K562 (cell line): Measurements from ENCODE around the gene FHIT. TPM values are rescaled to one million over a fixed set of nuclear protein-coding genes. Genes with fewer than 3 reads are reported as not detected.

Experiments used
- ATAC-seq: fragments of 200-7000 bp; cut with Tn5 transposase; 3 replicates; pipeline ENCODE4 v1.9.1; 2020; ENCODE audit warnings: moderate library complexity
- BruUV-seq: library from RNA; stranded (reverse); fragments of 400-500 nt; replicated peaks from 2 replicates; lab custom pipeline; 2021; lab: Mats Ljungman, UMichigan
- CTCF ChIA-PET: fragments of 300-600 bp; formaldehyde crosslinking; extraction: SDS; loops from one replicate; lab custom pipeline; 2021; ENCODE audit warnings: low intra/inter-chr PET ratio; lab: Yijun Ruan, JAX
- POLR2A ChIA-PET: fragments of 300-600, 350-650 bp; sonication (Branson Sonifier 250); formaldehyde crosslinking; extraction: SDS; loops from one replicate; lab custom pipeline; 2021; ENCODE audit warnings: antibody characterized with exemption, inconsistent platforms; lab: Yijun Ruan, JAX
- DNase-seq, 4 experiments: peaks; one replicate each; pipeline versions ENCODE4 v3.0.0 to v3.0.0-alpha.2; 2011 to 2018; ENCODE audit warnings: low spot score in 3 of 4, mixed read lengths in 3 of 4; ENCODE audit errors: extremely low read depth in 1 of 4
- FAIRE-seq: peaks from 2 replicates; lab custom pipeline; 2011; peaks lifted over from hg19 to GRCh38; lab: Jason Lieb, UNC
- H2AFZ ChIP-seq: 2 replicates; pipeline ENCODE4 v1.6.0; 2011; ENCODE audit warnings: low read depth, low read length, control low read depth, inconsistent platforms
- H3K27ac ChIP-seq: fragments of 200-600 bp; 3 replicates; pipeline ENCODE4 v1.8.0; 2011; ENCODE audit warnings: low read depth, mild to moderate bottlenecking, control low read depth, inconsistent platforms, low read length, moderate library complexity, mixed read lengths; ENCODE audit errors: extremely low read depth
- H3K27me3 ChIP-seq, 2 experiments: fragments of 300-600 bp in 1 of 2; 2 replicates in 1 of 2; 3 replicates in 1 of 2; pipeline versions ENCODE4 v1.6.0 to v1.8.0; 2011; ENCODE audit warnings: inconsistent platforms in 2 of 2, low read length in 2 of 2, mild to moderate bottlenecking in 1 of 2, mixed read lengths in 1 of 2, moderate library complexity in 1 of 2; ENCODE audit not compliant: control insufficient read depth in 2 of 2, insufficient read depth in 2 of 2
- H3K36me3 ChIP-seq: fragments of 300-600 bp; 3 replicates; pipeline ENCODE4 v1.8.0; 2011; ENCODE audit warnings: mild to moderate bottlenecking, low read length, inconsistent platforms; ENCODE audit not compliant: control insufficient read depth, insufficient read depth
- H3K4me1 ChIP-seq, 2 experiments: fragments of 200-600 bp in 1 of 2; replicated peaks in 1 of 2; 2 replicates in 1 of 2; 3 replicates in 1 of 2; pipeline versions ENCODE4 v1.5.1 to v1.8.0; 2011; ENCODE audit warnings: inconsistent platforms in 2 of 2, low read length in 2 of 2, mild to moderate bottlenecking in 1 of 2, mixed read lengths in 1 of 2, moderate library complexity in 1 of 2; ENCODE audit not compliant: control insufficient read depth in 2 of 2, insufficient read depth in 2 of 2
- H3K4me2 ChIP-seq: 2 replicates; pipeline ENCODE4 v1.6.1; 2011; ENCODE audit warnings: low read length, control low read depth, inconsistent platforms, mixed read lengths; ENCODE audit not compliant: insufficient read depth
- H3K4me3 ChIP-seq: fragments of 200-600 bp; sonication (generic), shearing (Covaris generic); 2 replicates; pipeline ENCODE4 v1.5.1; 2016; ENCODE audit warnings: control low read depth, inconsistent platforms
- H3K79me2 ChIP-seq: fragments of 200-600 bp; 3 replicates; pipeline ENCODE4 v1.8.0; 2011; ENCODE audit warnings: low read length, inconsistent platforms; ENCODE audit not compliant: control insufficient read depth, insufficient read depth
- H3K9ac ChIP-seq, 2 experiments: 2 replicates each; pipeline versions ENCODE4 v1.6.0 to v1.6.1; 2011; ENCODE audit warnings: low read depth in 2 of 2, low read length in 2 of 2, control low read depth in 1 of 2, inconsistent platforms in 1 of 2, mild to moderate bottlenecking in 1 of 2, mixed read lengths in 1 of 2; ENCODE audit not compliant: insufficient read depth in 1 of 2
- H3K9me1 ChIP-seq: one replicate; pipeline ENCODE4 v1.6.0; 2011; ENCODE audit warnings: inconsistent platforms, mild to moderate bottlenecking, low read length, moderate library complexity; ENCODE audit not compliant: control insufficient read depth, insufficient read depth
- H3K9me3 ChIP-seq: replicated peaks from 2 replicates; pipeline ENCODE4 v1.5.1; 2011; ENCODE audit warnings: low read depth, low read length, inconsistent platforms; ENCODE audit not compliant: control insufficient read depth, insufficient read depth
- H4K20me1 ChIP-seq: replicated peaks from 2 replicates; pipeline ENCODE4 v1.6.1; 2011; ENCODE audit warnings: low read length, inconsistent platforms, mixed read lengths; ENCODE audit not compliant: control insufficient read depth, insufficient read depth
- AFF1 ChIP-seq, 2 experiments: fragments of 450-650 bp; IDR thresholded peaks; 2 replicates each; pipeline ENCODE4 v1.6.1; 2018; ENCODE audit warnings: mild to moderate bottlenecking in 2 of 2, low read depth in 1 of 2; ENCODE audit not compliant: partially characterized antibody in 2 of 2
- ELK3 ChIP-seq: fragments of 450-650 bp; formaldehyde crosslinking; IDR thresholded peaks from 2 replicates; pipeline ENCODE4 v1.4.0; 2020; ENCODE audit warnings: mild to moderate bottlenecking
- IRF9 ChIP-seq: fragments of 450-650 bp; IDR thresholded peaks from 2 replicates; pipeline ENCODE4 v1.6.1; 2016; ENCODE audit warnings: missing biosample characterization, missing genetic modification characterization
- MTA1 ChIP-seq: fragments of 450-650 bp; IDR thresholded peaks from 2 replicates; pipeline ENCODE4 v1.6.1; 2017; ENCODE audit warnings: borderline replicate concordance
- NFIC ChIP-seq: fragments of 450-650 bp; IDR thresholded peaks from 2 replicates; pipeline ENCODE4 v1.6.1; 2017; ENCODE audit warnings: mild to moderate bottlenecking, inconsistent platforms
- RAD21 ChIP-seq, 2 experiments: fragments of 250-450 bp in 1 of 2; fragments of 450-650 bp in 1 of 2; sonication (Bioruptor Pico) in 1 of 2; formaldehyde crosslinking in 1 of 2; IDR thresholded peaks in 1 of 2; conservative IDR thresholded peaks in 1 of 2; 2 replicates each; pipeline versions ENCODE4 v1.4.0 to v1.8.0; 2020 to 2022; ENCODE audit warnings: mild to moderate bottlenecking in 2 of 2, moderate library complexity in 1 of 2
- WGBS: fragments of 100-300 bp; shearing (Covaris generic); methylation state at CpG from one replicate; pipeline ENCODE4 v1.1.6; 2016; ENCODE audit warnings: low coverage, mixed read lengths; ENCODE audit not compliant: insufficient coverage; ENCODE audit errors: missing lambda C conversion rate; 5-methylcytosine and 5-hydroxymethylcytosine counted together
- in situ Hi-C: fragments of 300-500 bp; cut with MboI; formaldehyde crosslinking; loops from 4 replicates; pipeline ENCODE4 v1.15.0; 2018; ENCODE audit warnings: inconsistent platforms, mixed read lengths
- intact Hi-C: fragments of 100-400 bp; cut with micrococcal nuclease; formaldehyde crosslinking; loops from 2 replicates; pipeline ENCODE4 v1.14.2; 2022
- polyA plus RNA-seq, 8 experiments: library from polyadenylated mRNA; depleted of rRNA in 4 of 8; stranded (reverse) in 5 of 8; unstranded in 3 of 8; fragments of >200 nt; fragmentation: Nextera tagmentation in 2 of 8; fragmentation: Illumina TruSeq in 1 of 8; extraction: Ambion mirVana in 2 of 8; extraction: Trizol in 1 of 8; gene quantifications; 2 replicates each; pipeline versions ENCODE4 v1.2.1 to v1.2.3, GENCODE V29; 2011 to 2014; ENCODE audit warnings: inconsistent platforms in 1 of 8, missing spikeins in 1 of 8
- total RNA-seq, 7 experiments: library from RNA; depleted of rRNA in 6 of 7; stranded (reverse); fragments of >200 nt in 6 of 7; fragmentation: Illumina TruSeq in 2 of 7; extraction: Trizol in 2 of 7; gene quantifications; 2 replicates each; pipeline versions ENCODE4 v1.2.1 to v1.2.3, GENCODE V29; 2011 to 2021; ENCODE audit warnings: low replicate concordance in 1 of 7

The FHIT gene
- total and polyA plus RNA-seq, 9 of the 15 experiments (the other 6 are each of a cell fraction or from before 2014, with no cell fraction given): 1.7 to 9.1 (median 4.3) TPM

GRCh38 chr3:59913645-59914044, 1337.6 kb downstream of the FHIT start:
- H2AFZ ChIP-seq: no peak overlapping the region
- TF ChIP-seq AFF1 (IDR thresholded peaks at IDR 0.05; ENCODE audit: low read depth in 1 of 2, partially characterized antibody in 2 of 2) (no peak), RAD21 (CRISPR knock-in tag; conservative IDR thresholded peaks at IDR 0.05 in 1 of 2, IDR thresholded peaks at IDR 0.05 in 1 of 2) (no peak), IRF9 (tag) (no peak), MTA1 (no peak), ELK3 (CRISPR knock-in tag) (no peak), NFIC (no peak)
- no peaks in the 10 kb centered on the region for H3K9me3 ChIP-seq
- no peak for FAIRE-seq
- CTCF ChIA-PET: no interaction called here
- H3K27me3 ChIP-seq: no peaks in the 10 kb centered on the region
- no peaks in the 10 kb centered on the region for H3K4me1 ChIP-seq
- POLR2A ChIA-PET: no interaction called here
- DNase-seq: no peak
- no peaks in the 10 kb centered on the region for H3K36me3 ChIP-seq
- no peaks in the 10 kb centered on the region for H3K9me1 ChIP-seq
- H3K79me2 ChIP-seq: no peaks in the 10 kb centered on the region
- in situ Hi-C loops: no loop called here
- no TSS peak for BruUV-seq
- intact Hi-C loops: no loop called here
- 60% methylated on average over 1 of the region's 1 CpG for whole genome bisulfite sequencing
- ATAC-seq: no peak
- no peak overlapping the region for H3K4me3 ChIP-seq
- H4K20me1 ChIP-seq: no peaks in the 10 kb centered on the region
- H3K4me2 ChIP-seq: no peak overlapping the region
- H3K27ac ChIP-seq: no peak overlapping the region
- H3K9ac ChIP-seq: no peak overlapping the region
